HepG2 (cell line): ENCODE results near the gene TATDN2. TPM values are rescaled to one million over a fixed set of nuclear protein-coding genes. Genes with fewer than 3 reads are reported as not detected.

Source experiments
- ATAC-seq: fragments of 200-7000 bp; cut with Tn5 transposase; 3 replicates; pipeline ENCODE4 v1.9.1; 2020; ENCODE audit warnings: mild to moderate bottlenecking, moderate library complexity
- BruUV-seq: library from RNA; stranded (reverse); fragments of 400-500 nt; replicated peaks from 2 replicates; lab custom pipeline; 2021; lab: Mats Ljungman, UMichigan
- CTCF ChIA-PET: fragments of 300-600 bp; formaldehyde crosslinking; extraction: SDS; loops from one replicate; lab custom pipeline; 2021; ENCODE audit warnings: low total read pairs, inconsistent platforms, low intra/inter-chr PET ratio; lab: Yijun Ruan, JAX
- POLR2A ChIA-PET: fragments of 350-600 bp; sonication (Branson Sonifier 250); formaldehyde crosslinking; loops from one replicate; lab custom pipeline; 2020; ENCODE audit warnings: antibody characterized with exemption, inconsistent platforms; lab: Yijun Ruan, JAX
- DNase-seq: peaks from one replicate; pipeline ENCODE4 v3.0.0-alpha.2; 2015; ENCODE audit warnings: low spot score
- FAIRE-seq: peaks from 3 replicates; lab custom pipeline; 2011; peaks lifted over from hg19 to GRCh38; lab: Jason Lieb, UNC
- H2AFZ ChIP-seq: one replicate; pipeline ENCODE4 v1.6.1; 2011; ENCODE audit warnings: low read length, inconsistent platforms
- H3K27ac ChIP-seq: fragments of 300-600 bp; 3 replicates; pipeline ENCODE4 v1.8.0; 2011; ENCODE audit warnings: mixed run types, mild to moderate bottlenecking, mixed read lengths, low read length, inconsistent platforms; ENCODE audit not compliant: insufficient read depth; ENCODE audit errors: extremely low read length
- H3K27me3 ChIP-seq, 2 experiments: fragments of 200-600 bp in 1 of 2; 2 replicates in 1 of 2; 3 replicates in 1 of 2; pipeline versions ENCODE4 v1.6.0 to v1.8.0; 2011; ENCODE audit warnings: low read length in 2 of 2, mild to moderate bottlenecking in 2 of 2, moderate library complexity in 2 of 2, inconsistent platforms in 1 of 2; ENCODE audit not compliant: insufficient read depth in 2 of 2, control insufficient read depth in 1 of 2
- H3K36me3 ChIP-seq, 2 experiments: fragments of 200-600 bp in 1 of 2; replicated peaks in 1 of 2; 2 replicates in 1 of 2; 3 replicates in 1 of 2; pipeline versions ENCODE4 v1.5.1 to v1.8.0; 2011; ENCODE audit warnings: low read length in 2 of 2, inconsistent platforms in 1 of 2; ENCODE audit not compliant: insufficient read depth in 2 of 2, control insufficient read depth in 1 of 2
- H3K4me1 ChIP-seq: 2 replicates; pipeline ENCODE4 v1.5.1; 2012; ENCODE audit warnings: low read length, inconsistent platforms; ENCODE audit not compliant: insufficient read depth
- H3K4me2 ChIP-seq: 2 replicates; pipeline ENCODE4 v1.6.0; 2011; ENCODE audit warnings: low read depth, low read length, inconsistent platforms
- H3K4me3 ChIP-seq, 3 experiments: fragments of 200-600 bp in 1 of 3; sonication (generic), shearing (Covaris generic) in 1 of 3; replicated peaks in 1 of 3; 2 replicates each; pipeline ENCODE4 v1.5.1; 2011 to 2016; ENCODE audit warnings: low read length in 3 of 3, inconsistent platforms in 2 of 3, low read depth in 2 of 3, mild to moderate bottlenecking in 2 of 3, control low read depth in 1 of 3, mixed read lengths in 1 of 3; ENCODE audit not compliant: insufficient read depth in 1 of 3
- H3K79me2 ChIP-seq: one replicate; pipeline ENCODE4 v1.6.1; 2011; ENCODE audit warnings: low read length, inconsistent platforms; ENCODE audit not compliant: insufficient read depth
- H3K9ac ChIP-seq: 2 replicates; pipeline ENCODE4 v1.6.0; 2011; ENCODE audit warnings: mild to moderate bottlenecking, low read depth, low read length, inconsistent platforms; ENCODE audit not compliant: insufficient read depth
- H3K9me3 ChIP-seq: 2 replicates; pipeline ENCODE4 v1.5.1; 2012; ENCODE audit warnings: mild to moderate bottlenecking, low read length
- H4K20me1 ChIP-seq: 2 replicates; pipeline ENCODE4 v1.6.0; 2011; ENCODE audit warnings: inconsistent platforms, mild to moderate bottlenecking, low read length, moderate library complexity; ENCODE audit not compliant: insufficient read depth
- ARID3A ChIP-seq: IDR thresholded peaks from 2 replicates; pipeline ENCODE4 v1.6.1; 2012; ENCODE audit warnings: low read depth, low read length, improper control_type of control experiment
- BORCS8-MEF2B ChIP-seq: sonication (generic); formaldehyde crosslinking; IDR thresholded peaks from 2 replicates; pipeline ENCODE4 v1.8.0; 2022; ENCODE audit warnings: mild to moderate bottlenecking, missing genetic modification reagents
- FOXA1 ChIP-seq, 2 experiments: fragments of 450-650 bp in 1 of 2; sonication (generic) in 1 of 2; formaldehyde crosslinking in 1 of 2; IDR thresholded peaks; 2 replicates each; pipeline versions ENCODE4 v1.4.0 to v1.6.1; 2016 to 2020; ENCODE audit warnings: missing genetic modification reagents in 1 of 2
- HNF1B ChIP-seq: sonication (generic); formaldehyde crosslinking; IDR thresholded peaks from 2 replicates; pipeline ENCODE4 v1.5.1; 2020; ENCODE audit warnings: mild to moderate bottlenecking, moderate library complexity, missing genetic modification reagents
- JARID2 ChIP-seq: sonication (generic); formaldehyde crosslinking; IDR thresholded peaks from 2 replicates; pipeline ENCODE4 v1.8.1; 2023; ENCODE audit warnings: missing genetic modification reagents, inconsistent platforms; ENCODE audit not compliant: insufficient replicate concordance
- MED13 ChIP-seq: sonication (generic); formaldehyde crosslinking; IDR thresholded peaks from 2 replicates; pipeline ENCODE4 v1.5.0; 2020; ENCODE audit warnings: missing genetic modification reagents
- RAD51 ChIP-seq: fragments of 450-650 bp; IDR thresholded peaks from 2 replicates; pipeline ENCODE4 v1.6.1; 2016; ENCODE audit warnings: borderline replicate concordance
- RCOR2 ChIP-seq: IDR thresholded peaks from 2 replicates; pipeline ENCODE4 v1.6.1; 2016; ENCODE audit warnings: missing biosample characterization, missing genetic modification reagents
- SMAD9 ChIP-seq: sonication (generic); formaldehyde crosslinking; IDR thresholded peaks from 2 replicates; pipeline ENCODE4 v1.5.1; 2020; ENCODE audit warnings: mild to moderate bottlenecking, missing genetic modification reagents
- ZFP62 ChIP-seq: sonication (generic); formaldehyde crosslinking; IDR thresholded peaks from 2 replicates; pipeline ENCODE4 v1.4.0; 2020; ENCODE audit warnings: missing genetic modification reagents
- ZHX2 ChIP-seq, 2 experiments: sonication (generic) in 1 of 2; formaldehyde crosslinking in 1 of 2; IDR thresholded peaks; 2 replicates each; pipeline versions ENCODE4 v1.6.1 to v1.9.0; 2014 to 2022; ENCODE audit warnings: antibody characterized with exemption in 1 of 2, borderline replicate concordance in 1 of 2, inconsistent platforms in 1 of 2, low read depth in 1 of 2, missing genetic modification reagents in 1 of 2
- ZNF33B ChIP-seq: sonication (generic); formaldehyde crosslinking; IDR thresholded peaks from 2 replicates; pipeline ENCODE4 v1.5.1; 2020; ENCODE audit warnings: mild to moderate bottlenecking, missing genetic modification reagents
- ZNF710 ChIP-seq: sonication (generic); formaldehyde crosslinking; IDR thresholded peaks from 2 replicates; pipeline ENCODE4 v1.5.0; 2020; ENCODE audit warnings: mild to moderate bottlenecking, missing genetic modification reagents, borderline replicate concordance
- WGBS: methylation state at CpG from one replicate; pipeline ENCODE4 v1.1.6; 2017; ENCODE audit warnings: low lambda C conversion rate; 5-methylcytosine and 5-hydroxymethylcytosine counted together
- in situ Hi-C: cut with HindIII; loops from 2 replicates; pipeline ENCODE4 v1.10.0; 2017; ENCODE audit warnings: low pct_unique_long_range_greater_than_20kb; ENCODE audit not compliant: extremely low pct_ligation_motif_present
- intact Hi-C: fragments of 100-400 bp; cut with micrococcal nuclease; formaldehyde crosslinking; loops from one replicate; pipeline ENCODE4 v1.10.0; 2022; ENCODE audit not compliant: unreplicated experiment
- polyA plus RNA-seq, 8 experiments: library from polyadenylated mRNA; depleted of rRNA in 3 of 8; stranded (reverse) in 7 of 8; unstranded in 1 of 8; fragments of >200 nt; fragmentation: Illumina TruSeq in 4 of 8; extraction: Trizol in 4 of 8; gene quantifications; 2 replicates each; pipeline versions ENCODE4 v1.2.1 to v1.2.3, GENCODE V29; 2011 to 2016; ENCODE audit warnings: low read depth in 4 of 8, missing spikeins in 1 of 8, mixed read lengths in 1 of 8; ENCODE audit not compliant: insufficient read depth in 1 of 8
- total RNA-seq, 5 experiments: library from RNA; depleted of rRNA; stranded (reverse); fragments of >200 nt; fragmentation: Illumina TruSeq; extraction: Trizol; gene quantifications; 2 replicates each; pipeline ENCODE4 v1.2.3, GENCODE V29; 2016; ENCODE audit warnings: low read depth in 1 of 5

Gene TATDN2
- total and polyA plus RNA-seq, 2 of the 13 experiments (the other 11 are each of a cell fraction or from before 2014, with no cell fraction given): 12.1 to 21.9 TPM

- ATAC-seq (no peak), DNase-seq (no peak), FAIRE-seq (no peak)
- Histone ChIP-seq H3K9ac (no peak overlapping the region), H2AFZ (no peak overlapping the region), H3K9me3 (no peaks in the 10 kb centered on the region), H3K4me2 (no peak overlapping the region), H3K79me2 (peaks cover 62% of the 10 kb centered on the region), H3K36me3 (peaks cover 46 to 87% of the 10 kb centered on the region in 2 experiments), H4K20me1 (peaks cover 42% of the 10 kb centered on the region), H3K27me3 (no peaks in the 10 kb centered on the region), H3K27ac (no peak overlapping the region), H3K4me3 (no peak overlapping the region), H3K4me1 (peaks cover 10% of the 10 kb centered on the region)
- in situ Hi-C loops (no loop called here), intact Hi-C loops (no loop called here)
- ChIA-PET CTCF (no interaction called here), POLR2A (no interaction called here)
- 75% methylated on average over 1 of the region's 1 CpG for WGBS
- no TSS peak for BruUV-seq
- TF ChIP-seq JARID2 (CRISPR knock-in tag): no peak
- TF ChIP-seq FOXA1 (IDR thresholded peaks at IDR 0.05): no peak
- no peak for TF ChIP-seq FOXA1 (CRISPR knock-in tag; IDR thresholded peaks at IDR 0.05)
- no peak for TF ChIP-seq HNF1B (CRISPR knock-in tag)
- TF ChIP-seq ZFP62 (CRISPR knock-in tag): no peak
- no peak for TF ChIP-seq RAD51
- no peak for TF ChIP-seq ZNF710 (CRISPR knock-in tag)
- TF ChIP-seq SMAD9 (CRISPR knock-in tag): no peak
- no peak for TF ChIP-seq ZHX2 (IDR thresholded peaks at IDR 0.05; ENCODE audit: low read depth)
- TF ChIP-seq ZHX2 (CRISPR knock-in tag; IDR thresholded peaks at IDR 0.05; ENCODE audit: borderline replicate concordance): no peak
- TF ChIP-seq MED13 (CRISPR knock-in tag): no peak
- TF ChIP-seq RCOR2: no peak
- TF ChIP-seq ARID3A: no peak
- no peak for TF ChIP-seq ZNF33B (CRISPR knock-in tag)
- TF ChIP-seq BORCS8-MEF2B (CRISPR knock-in tag): no peak
These were observed 25.5 kb downstream of the TATDN2 start for GRCh38 chr3:10273702-10274305.
